Keratinocyte (primary cell): ENCODE results near the gene PLEKHB2. TPM values are rescaled to one million over a fixed set of nuclear protein-coding genes. Genes with fewer than 3 reads are reported as not detected.
"Not testable (repeated sequence)": the region's sequence is repeated elsewhere in the genome, so short reads cannot be mapped to it uniquely, and the experiment has no call there.

ENCODE experiments used
- DNase-seq: peaks from one replicate; pipeline ENCODE4 v3.0.0-alpha.2; 2011; ENCODE audit warnings: low read depth, missing footprints, low spot score
- FAIRE-seq: peaks from 2 replicates; lab custom pipeline; 2011; peaks lifted over from hg19 to GRCh38; lab: Jason Lieb, UNC
- H2AFZ ChIP-seq: 2 replicates; pipeline ENCODE4 v1.6.0; 2012; ENCODE audit warnings: low read length, control low read depth, inconsistent platforms; ENCODE audit not compliant: control insufficient read depth
- H3K27ac ChIP-seq: 2 replicates; pipeline ENCODE4 v1.5.1; 2011; ENCODE audit warnings: low read length; ENCODE audit not compliant: control insufficient read depth, insufficient read depth
- H3K27me3 ChIP-seq: 3 replicates; pipeline ENCODE4 v1.6.0; 2011; ENCODE audit warnings: low read length; ENCODE audit not compliant: control insufficient read depth, insufficient read depth; ENCODE audit errors: extremely low read depth
- H3K36me3 ChIP-seq, 2 experiments: 2 replicates in 1 of 2; 3 replicates in 1 of 2; pipeline ENCODE4 v1.5.1; 2011; ENCODE audit warnings: low read length in 2 of 2, mild to moderate bottlenecking in 1 of 2; ENCODE audit not compliant: control insufficient read depth in 2 of 2, insufficient read depth in 2 of 2; ENCODE audit errors: extremely low read depth in 1 of 2
- H3K4me1 ChIP-seq: 3 replicates; pipeline ENCODE4 v1.5.1; 2011; ENCODE audit warnings: low read length; ENCODE audit not compliant: control insufficient read depth, insufficient read depth; ENCODE audit errors: extremely low read depth
- H3K4me2 ChIP-seq: 3 replicates; pipeline ENCODE4 v1.6.0; 2011; ENCODE audit warnings: low read depth, low read length; ENCODE audit not compliant: control insufficient read depth, insufficient read depth; ENCODE audit errors: extremely low read depth
- H3K4me3 ChIP-seq, 3 experiments: fragments of 200-600 bp in 1 of 3; sonication (generic) in 1 of 3; 2 replicates in 2 of 3; 3 replicates in 1 of 3; pipeline ENCODE4 v1.5.1; 2011 to 2016; ENCODE audit warnings: low read length in 3 of 3, mild to moderate bottlenecking in 3 of 3, control low read depth in 2 of 3, inconsistent platforms in 1 of 3, low read depth in 1 of 3, mixed read lengths in 1 of 3, mixed run types in 1 of 3, moderate library complexity in 1 of 3; ENCODE audit not compliant: control insufficient read depth in 2 of 3, insufficient read depth in 2 of 3; ENCODE audit errors: extremely low read depth in 1 of 3
- H3K79me2 ChIP-seq: 2 replicates; pipeline ENCODE4 v1.6.0; 2012; ENCODE audit warnings: low read length; ENCODE audit not compliant: control insufficient read depth, insufficient read depth
- H3K9ac ChIP-seq: 3 replicates; pipeline ENCODE4 v1.6.0; 2011; ENCODE audit warnings: low read length; ENCODE audit not compliant: control insufficient read depth, insufficient read depth; ENCODE audit errors: extremely low read depth
- H3K9me1 ChIP-seq: 3 replicates; pipeline ENCODE4 v1.6.0; 2011; ENCODE audit warnings: low read length; ENCODE audit not compliant: control insufficient read depth, insufficient read depth; ENCODE audit errors: extremely low read depth
- H3K9me3 ChIP-seq: 2 replicates; pipeline ENCODE4 v1.5.1; 2012; ENCODE audit warnings: low read depth, low read length; ENCODE audit not compliant: control insufficient read depth
- H4K20me1 ChIP-seq: 3 replicates; pipeline ENCODE4 v1.6.0; 2011; ENCODE audit warnings: low read length; ENCODE audit not compliant: control insufficient read depth, insufficient read depth; ENCODE audit errors: extremely low read depth
- CTCF ChIP-seq, 3 experiments: IDR thresholded peaks in 1 of 3; conservative IDR thresholded peaks in 1 of 3; optimal IDR thresholded peaks in 1 of 3; 2 replicates in 2 of 3; 3 replicates in 1 of 3; pipeline versions ENCODE3 to v1.5.1; 2011; ENCODE audit warnings: low read length in 3 of 3, mild to moderate bottlenecking in 3 of 3, moderate library complexity in 2 of 3, control low read depth in 1 of 3, inconsistent platforms in 1 of 3; ENCODE audit not compliant: insufficient read depth in 2 of 3; ENCODE audit errors: extremely low read depth in 1 of 3
- EZH2 ChIP-seq: IDR thresholded peaks from one replicate; pipeline ENCODE4 v1.6.1; 2012; ENCODE audit warnings: inconsistent platforms, mild to moderate bottlenecking, low read length, moderate library complexity
- dilution Hi-C: fragments of 300-500 bp; cut with MboI; formaldehyde crosslinking; loops from one replicate; pipeline ENCODE4 v1.7.0; 2020; ENCODE audit warnings: low sequenced_read_pairs; ENCODE audit not compliant: extremely low pct_ligation_motif_present
- polyA plus RNA-seq, 5 experiments: library from polyadenylated mRNA; depleted of rRNA in 3 of 5; stranded (reverse) in 3 of 5; stranded (forward) in 1 of 5; unstranded in 1 of 5; fragments of >200 nt; gene quantifications; 1 replicate in 1 of 5; 2 replicates in 3 of 5; 3 replicates in 1 of 5; pipeline versions ENCODE4 v1.2.1 to v1.2.3, GENCODE V29; 2011 to 2012; ENCODE audit warnings: missing spikeins in 2 of 5, low read depth in 1 of 5, low replicate concordance in 1 of 5

Gene PLEKHB2
- polyA plus RNA-seq, 1 donor (not counting 4 experiments of a cell fraction or from before 2014, with no cell fraction given) = 77.0 TPM

GRCh38 chr2:131112529-131112928 is 7.4 kb downstream of the PLEKHB2 start:
- Histone ChIP-seq H4K20me1 (peaks cover 3% of the 10 kb centered on the region), H3K9me3 (no peaks in the 10 kb centered on the region)
- no peak for FAIRE-seq

DNA sequence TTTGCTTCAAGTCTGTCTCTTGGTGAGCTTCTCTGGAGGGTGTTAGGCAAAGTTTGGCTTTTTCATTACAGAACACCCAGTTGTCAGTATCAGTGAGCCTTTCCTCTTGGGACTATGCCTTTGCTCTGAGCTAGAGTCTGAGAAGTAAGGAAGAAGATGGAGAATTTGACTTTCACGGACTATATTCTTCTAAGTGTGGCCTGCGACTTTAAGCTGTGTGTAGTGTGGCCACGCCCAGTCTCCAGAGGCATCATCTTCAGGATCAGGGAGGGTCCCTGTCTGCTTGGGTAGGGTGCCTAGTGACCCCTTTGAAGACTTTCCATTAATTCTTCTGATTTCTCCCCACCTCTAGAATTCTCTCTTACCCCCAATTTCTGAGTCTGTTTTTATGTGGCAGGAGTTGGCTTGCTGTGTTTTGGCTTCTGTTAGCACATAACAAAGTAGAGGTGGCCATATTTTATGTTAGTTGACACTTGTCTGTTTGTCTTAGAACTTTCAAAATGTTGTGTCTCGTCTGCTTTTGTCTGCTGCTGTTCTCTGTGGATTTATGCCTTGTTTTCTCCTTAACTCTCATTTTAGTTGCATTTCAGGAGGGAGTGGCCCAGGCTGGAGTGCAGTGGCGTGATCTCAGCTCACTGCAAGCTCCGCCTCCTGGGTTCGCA is 8.6 kb downstream of the PLEKHB2 start:
- peaks cover 2 to 6% of the 10 kb centered on the region in 2 experiments for H3K36me3 ChIP-seq
- DNase-seq = no peak
- FAIRE-seq = no peak
- dilution Hi-C loops = no loop called here
- H3K79me2 ChIP-seq = peaks cover 86% of the 10 kb centered on the region
- no peaks in the 10 kb centered on the region for H3K9me3 ChIP-seq
- H3K27me3 ChIP-seq = no peaks in the 10 kb centered on the region
- no peak overlapping the region for H3K27ac ChIP-seq
- H3K9ac ChIP-seq = no peak overlapping the region
- peaks cover 3% of the 10 kb centered on the region for H4K20me1 ChIP-seq
- no peak overlapping the region for H2AFZ ChIP-seq
- TF ChIP-seq CTCF (optimal IDR thresholded peaks at IDR 0.05 in 1 of 3, IDR thresholded peaks at IDR 0.05 in 1 of 3, conservative IDR thresholded peaks at IDR 0.05 in 1 of 3; ENCODE audit: extremely low read depth in 1 of 3, insufficient read depth in 2 of 3, low read length in 3 of 3) (no peak), EZH2 (no peak)
- no peaks in the 10 kb centered on the region for H3K9me1 ChIP-seq
- no peak overlapping the region for H3K4me3 ChIP-seq
- no peak overlapping the region for H3K4me2 ChIP-seq
- no peaks in the 10 kb centered on the region for H3K4me1 ChIP-seq

More at GRCh38 chr2:131112529-131112928, 7.4 kb downstream of the PLEKHB2 start:
- Histone ChIP-seq H3K27me3 (no peaks in the 10 kb centered on the region), H3K36me3 (peaks cover 2 to 6% of the 10 kb centered on the region in 2 experiments), H3K4me2 (no peak overlapping the region), H3K79me2 (peaks cover 87% of the 10 kb centered on the region), H3K9me1 (no peaks in the 10 kb centered on the region), H2AFZ (no peak overlapping the region), H3K9ac (no peak overlapping the region), H3K27ac (no peak overlapping the region), H3K4me1 (no peaks in the 10 kb centered on the region), H3K4me3 (no peak overlapping the region)
- DNase-seq = no peak
- dilution Hi-C loops = no loop called here
- TF ChIP-seq CTCF (optimal IDR thresholded peaks at IDR 0.05 in 1 of 3, IDR thresholded peaks at IDR 0.05 in 1 of 3, conservative IDR thresholded peaks at IDR 0.05 in 1 of 3; ENCODE audit: extremely low read depth in 1 of 3, insufficient read depth in 2 of 3, low read length in 3 of 3) (no peak), EZH2 (no peak)

DNA sequence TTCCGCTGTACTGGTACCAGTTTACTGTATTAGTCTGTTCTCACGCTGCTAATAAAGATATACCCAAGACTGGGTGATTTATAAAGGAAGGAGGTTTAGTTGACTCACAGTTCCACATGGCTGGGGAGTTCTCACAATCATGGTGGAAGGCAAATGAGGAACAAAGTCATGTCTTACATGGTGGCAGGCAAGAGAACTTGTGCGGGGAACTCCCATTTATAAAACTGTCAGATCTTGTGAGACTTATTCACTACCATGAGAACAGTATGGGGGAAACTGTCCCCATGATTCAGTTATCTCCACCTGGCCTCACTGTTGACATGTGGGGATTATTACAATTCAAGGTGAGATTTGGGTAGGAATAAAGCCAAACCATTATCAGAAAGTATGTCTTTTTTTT is 9.8 kb downstream of the PLEKHB2 start:
- dilution Hi-C loops, H3K4me3 ChIP-seq, H3K27ac ChIP-seq, DNase-seq, H3K9ac ChIP-seq, H3K4me2 ChIP-seq, FAIRE-seq, H4K20me1 ChIP-seq, H3K4me1 ChIP-seq, H3K27me3 ChIP-seq, H3K9me3 ChIP-seq, H3K9me1 ChIP-seq, H3K36me3 ChIP-seq, H2AFZ ChIP-seq: not testable (repeated sequence)
- peaks cover 85% of the 10 kb centered on the region for H3K79me2 ChIP-seq
